Endothelial cell of umbilical vein (primary cell): ENCODE data around the gene ZNF365. TPM values are rescaled to one million over a fixed set of nuclear protein-coding genes. Genes with fewer than 3 reads are reported as not detected.
A peak's percentile ranks its signal among the peaks of the same experiment; 100 is the strongest.

Source experiments
- BruUV-seq: library from RNA; stranded (reverse); fragments of 400-500 nt; replicated peaks from 2 replicates; lab custom pipeline; 2021; lab: Mats Ljungman, UMichigan
- CTCF ChIA-PET: fragments of 300-600, 350-600 bp; sonication (Branson Sonifier 250); formaldehyde crosslinking; loops from one replicate; lab custom pipeline; 2021; ENCODE audit warnings: antibody characterized with exemption, inconsistent platforms; lab: Charles Lee
- POLR2A ChIA-PET: fragments of 300-600, 350-600 bp; sonication (Branson Sonifier 250); formaldehyde crosslinking; loops from one replicate; lab custom pipeline; 2021; ENCODE audit warnings: antibody characterized with exemption, inconsistent platforms; lab: Charles Lee
- DNase-seq: peaks from one replicate; pipeline ENCODE4 v3.0.0-alpha.2; 2011; ENCODE audit warnings: low read depth, low spot score
- FAIRE-seq: peaks from 2 replicates; lab custom pipeline; 2011; peaks lifted over from hg19 to GRCh38; lab: Jason Lieb, UNC
- H2AFZ ChIP-seq: 2 replicates; pipeline ENCODE4 v1.6.0; 2012; ENCODE audit warnings: low read depth, low read length, control low read depth, inconsistent platforms
- H3K27ac ChIP-seq: 2 replicates; pipeline ENCODE4 v1.5.1; 2011; ENCODE audit warnings: low read depth, mild to moderate bottlenecking, control low read depth, low read length, moderate library complexity; ENCODE audit not compliant: insufficient read depth
- H3K27me3 ChIP-seq, 2 experiments: 2 replicates each; pipeline versions ENCODE4 v1.6.0 to v1.6.1; 2011; ENCODE audit warnings: low read length in 2 of 2, mixed read lengths in 1 of 2; ENCODE audit not compliant: control insufficient read depth in 2 of 2, insufficient read depth in 2 of 2
- H3K36me3 ChIP-seq, 2 experiments: 2 replicates in 1 of 2; 3 replicates in 1 of 2; pipeline ENCODE4 v1.5.1; 2011; ENCODE audit warnings: low read length in 2 of 2, mild to moderate bottlenecking in 1 of 2, moderate library complexity in 1 of 2; ENCODE audit not compliant: control insufficient read depth in 2 of 2, insufficient read depth in 2 of 2; ENCODE audit errors: extremely low read depth in 1 of 2
- H3K4me1 ChIP-seq: 3 replicates; pipeline ENCODE4 v1.5.1; 2011; ENCODE audit warnings: mild to moderate bottlenecking, low read length; ENCODE audit not compliant: control insufficient read depth, insufficient read depth; ENCODE audit errors: extremely low read depth
- H3K4me2 ChIP-seq: 2 replicates; pipeline ENCODE4 v1.6.1; 2011; ENCODE audit warnings: low read length, control low read depth, mixed read lengths; ENCODE audit not compliant: insufficient read depth
- H3K4me3 ChIP-seq, 3 experiments: fragments of 200-600 bp in 1 of 3; sonication (generic), shearing (Covaris generic) in 1 of 3; replicated peaks in 1 of 3; 2 replicates each; pipeline ENCODE4 v1.5.1; 2011 to 2016; ENCODE audit warnings: control low read depth in 3 of 3, low read length in 3 of 3, mild to moderate bottlenecking in 2 of 3, inconsistent platforms in 1 of 3, low read depth in 1 of 3, moderate library complexity in 1 of 3; ENCODE audit not compliant: insufficient read depth in 1 of 3
- H3K79me2 ChIP-seq: 2 replicates; pipeline ENCODE4 v1.6.0; 2012; ENCODE audit warnings: low read length, inconsistent platforms; ENCODE audit not compliant: control insufficient read depth, insufficient read depth
- H3K9ac ChIP-seq: replicated peaks from 2 replicates; pipeline ENCODE3; 2011; ENCODE audit warnings: low read length, control low read depth; ENCODE audit not compliant: insufficient read depth; ENCODE audit errors: extremely low read depth
- H3K9me1 ChIP-seq: replicated peaks from 3 replicates; pipeline ENCODE4 v1.6.0; 2011; ENCODE audit warnings: mild to moderate bottlenecking, low read length; ENCODE audit not compliant: control insufficient read depth, insufficient read depth; ENCODE audit errors: extremely low read depth
- H3K9me3 ChIP-seq: replicated peaks from 2 replicates; pipeline ENCODE4 v1.5.1; 2012; ENCODE audit warnings: low read length, inconsistent platforms; ENCODE audit not compliant: control insufficient read depth, insufficient read depth
- H4K20me1 ChIP-seq: replicated peaks from 2 replicates; pipeline ENCODE3; 2011; ENCODE audit warnings: mild to moderate bottlenecking, low read length; ENCODE audit not compliant: control insufficient read depth, insufficient read depth; ENCODE audit errors: extremely low read depth
- EZH2 ChIP-seq: IDR thresholded peaks from 2 replicates; pipeline ENCODE4 v1.6.1; 2012; ENCODE audit warnings: borderline replicate concordance, low read depth, mild to moderate bottlenecking, moderate library complexity, low read length, inconsistent platforms; ENCODE audit not compliant: severe bottlenecking
- FOS ChIP-seq: IDR thresholded peaks from 2 replicates; pipeline ENCODE4 v1.6.1; 2011; ENCODE audit warnings: mild to moderate bottlenecking, low read length, moderate library complexity, borderline replicate concordance; ENCODE audit not compliant: insufficient read depth
- GATA2 ChIP-seq: IDR thresholded peaks from 2 replicates; pipeline ENCODE4 v1.7.0; 2011; ENCODE audit warnings: low read depth, mild to moderate bottlenecking, moderate library complexity, mixed read lengths, low read length; ENCODE audit not compliant: insufficient read length, insufficient read depth
- JUN ChIP-seq: IDR thresholded peaks from 2 replicates; pipeline ENCODE4 v1.6.1; 2011; ENCODE audit warnings: borderline replicate concordance, low read depth; ENCODE audit not compliant: insufficient read length, insufficient read depth
- MYC ChIP-seq: IDR thresholded peaks from one replicate; pipeline ENCODE4 v1.6.1; 2011; ENCODE audit warnings: mild to moderate bottlenecking, low read depth, low read length
- POLR2A ChIP-seq: IDR thresholded peaks from 2 replicates; pipeline ENCODE4 v1.6.1; 2012; ENCODE audit warnings: low read depth, mild to moderate bottlenecking, control low read depth, low read length
- POLR2AphosphoS5 ChIP-seq: IDR thresholded peaks from 2 replicates; pipeline ENCODE4 v1.6.1; 2012; ENCODE audit warnings: low read depth, mild to moderate bottlenecking, control low read depth, low read length, moderate library complexity; ENCODE audit not compliant: insufficient read depth
- dilution Hi-C: fragments of 300-500 bp; cut with MboI; formaldehyde crosslinking; loops from one replicate; pipeline ENCODE4 v1.15.0; 2019; ENCODE audit warnings: low sequenced_read_pairs; ENCODE audit not compliant: extremely low pct_ligation_motif_present
- intact Hi-C: fragments of 100-400 bp; cut with micrococcal nuclease; formaldehyde crosslinking; loops from one replicate; pipeline ENCODE4 v1.10.0; 2022
- polyA plus RNA-seq, 4 experiments: library from polyadenylated mRNA; depleted of rRNA in 3 of 4; stranded (reverse) in 3 of 4; unstranded in 1 of 4; fragments of >200 nt; gene quantifications; 2 replicates each; pipeline versions ENCODE4 v1.2.1 to v1.2.3, GENCODE V29; 2011 to 2012; ENCODE audit warnings: missing spikeins in 1 of 4
- total RNA-seq: library from RNA; stranded (reverse); gene quantifications from 2 replicates; pipeline ENCODE4 v1.2.3, GENCODE V29; 2021
- TF ChIP-seq, protein P1 (sequence below), 2 donors: IDR thresholded peaks; 1 replicate in 1 of 2; 2 replicates in 1 of 2; pipeline ENCODE4 v1.5.1; 2011; ENCODE audit warnings: low read length in 2 of 2, mild to moderate bottlenecking in 2 of 2, moderate library complexity in 2 of 2, control low read depth in 1 of 2, inconsistent platforms in 1 of 2, low read depth in 1 of 2; ENCODE audit not compliant: insufficient read depth in 1 of 2; ENCODE audit errors: extremely low read depth in 1 of 2
- TF ChIP-seq, protein P2 (sequence below): IDR thresholded peaks from 2 replicates; pipeline ENCODE4 v1.6.1; 2011; ENCODE audit not compliant: insufficient read depth, insufficient read length

ZNF365 gene
- total and polyA plus RNA-seq, 2 donors (not counting 3 experiments of a cell fraction or from before 2014, with no cell fraction given): 1.3 to 2.9 TPM

DNA sequence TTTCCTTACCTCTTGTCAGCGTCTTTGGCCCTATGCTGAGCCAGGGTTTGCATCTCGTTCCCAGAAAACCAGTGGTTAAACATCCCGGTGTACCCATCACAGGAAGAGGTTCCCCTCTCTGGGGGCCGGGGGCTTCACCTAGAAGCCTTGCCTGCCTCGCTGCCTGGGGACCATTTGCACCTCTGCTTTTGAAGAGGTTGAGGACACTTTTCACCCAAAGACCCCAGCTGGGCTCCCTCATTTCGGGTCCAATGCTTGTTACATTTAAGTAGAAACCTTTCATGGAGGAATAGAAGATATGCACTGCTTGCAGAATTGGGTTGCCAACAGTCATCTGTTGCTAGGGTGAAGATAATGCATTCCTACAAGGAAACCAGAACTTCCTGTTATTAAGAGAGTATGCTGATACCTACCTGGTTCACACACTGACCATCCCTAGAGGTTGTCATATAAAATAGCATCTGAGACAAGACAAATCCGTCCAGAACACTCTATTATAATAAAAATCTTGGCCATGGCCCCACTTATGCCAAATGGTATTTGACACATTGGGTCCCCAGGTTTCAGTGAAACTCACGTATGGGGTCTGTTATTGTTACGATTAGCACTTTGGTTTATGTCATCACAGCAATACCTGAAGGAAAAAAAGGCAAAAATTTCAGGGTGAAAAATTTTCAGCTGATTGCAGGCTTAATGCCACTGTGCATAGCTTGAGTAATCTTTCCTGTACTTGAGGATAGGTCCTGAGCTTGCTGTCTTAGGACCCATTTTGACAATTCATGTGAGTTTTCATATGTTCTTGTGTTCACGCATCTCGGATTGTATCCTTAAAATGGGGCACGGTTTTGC, 917 bp downstream of the ZNF365 start:
- intact Hi-C loops (loop anchor here (2.0 to 5.0 kb wide), 2 partner anchors 106 to 473 kb away; partner anchors contain the start of genes ARID5B and RTKN2), dilution Hi-C loops (no loop called here)
- Histone ChIP-seq H3K36me3 (no peaks in the 10 kb centered on the region), H2AFZ (peak overlapping the region; percentile 83), H3K9me1 (no peaks in the 10 kb centered on the region), H3K27ac (no peak overlapping the region), H3K79me2 (no peaks in the 10 kb centered on the region), H3K27me3 (no peaks in the 10 kb centered on the region), H3K4me2 (peak overlapping the region; percentile 78), H3K4me3 (peak overlapping the region in 1 of 3 experiments; percentile 51), H3K4me1 (peaks cover 25% of the 10 kb centered on the region), H3K9ac (peak overlapping the region; percentile 63), H3K9me3 (no peaks in the 10 kb centered on the region), H4K20me1 (no peaks in the 10 kb centered on the region)
- TF ChIP-seq, protein P1, sequence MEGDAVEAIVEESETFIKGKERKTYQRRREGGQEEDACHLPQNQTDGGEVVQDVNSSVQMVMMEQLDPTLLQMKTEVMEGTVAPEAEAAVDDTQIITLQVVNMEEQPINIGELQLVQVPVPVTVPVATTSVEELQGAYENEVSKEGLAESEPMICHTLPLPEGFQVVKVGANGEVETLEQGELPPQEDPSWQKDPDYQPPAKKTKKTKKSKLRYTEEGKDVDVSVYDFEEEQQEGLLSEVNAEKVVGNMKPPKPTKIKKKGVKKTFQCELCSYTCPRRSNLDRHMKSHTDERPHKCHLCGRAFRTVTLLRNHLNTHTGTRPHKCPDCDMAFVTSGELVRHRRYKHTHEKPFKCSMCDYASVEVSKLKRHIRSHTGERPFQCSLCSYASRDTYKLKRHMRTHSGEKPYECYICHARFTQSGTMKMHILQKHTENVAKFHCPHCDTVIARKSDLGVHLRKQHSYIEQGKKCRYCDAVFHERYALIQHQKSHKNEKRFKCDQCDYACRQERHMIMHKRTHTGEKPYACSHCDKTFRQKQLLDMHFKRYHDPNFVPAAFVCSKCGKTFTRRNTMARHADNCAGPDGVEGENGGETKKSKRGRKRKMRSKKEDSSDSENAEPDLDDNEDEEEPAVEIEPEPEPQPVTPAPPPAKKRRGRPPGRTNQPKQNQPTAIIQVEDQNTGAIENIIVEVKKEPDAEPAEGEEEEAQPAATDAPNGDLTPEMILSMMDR (IDR thresholded peaks at IDR 0.05; ENCODE audit: extremely low read depth in 1 of 2, insufficient read depth in 1 of 2, low read depth in 1 of 2, low read length in 2 of 2): no peak
- TF ChIP-seq POLR2AphosphoS5 (no peak), POLR2A (no peak), MYC (no peak), GATA2 (no peak), FOS (no peak), JUN (no peak), EZH2 (no peak)
- TF ChIP-seq, protein P2, sequence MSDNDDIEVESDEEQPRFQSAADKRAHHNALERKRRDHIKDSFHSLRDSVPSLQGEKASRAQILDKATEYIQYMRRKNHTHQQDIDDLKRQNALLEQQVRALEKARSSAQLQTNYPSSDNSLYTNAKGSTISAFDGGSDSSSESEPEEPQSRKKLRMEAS: no peak
- CTCF ChIA-PET: interaction anchor here (1.2 kb wide), 1 partner anchor 336 kb away, joined by 3 read pairs; no protein-coding TSS in a partner anchor
- POLR2A ChIA-PET: no interaction called here
- TSS peak; percentile 28 for BruUV-seq
- FAIRE-seq (no peak), DNase-seq (no peak)
